ENCODE measurements around the gene ATP2B3. TPM values are rescaled to one million over a fixed set of nuclear protein-coding genes. Genes with fewer than 3 reads are reported as not detected.

Gene ATP2B3
- total RNA-seq, 2 donors from 2014 or later = not detected

GRCh38 chrX:153494061-153494460 is 23.4 kb upstream of the ATP2B3 start:
- Mint-ChIP-seq H3K27ac (no peak overlapping the region), H3K4me3 (no peak overlapping the region), H3K36me3 (ENCODE audit: low read depth) (no peaks in the 10 kb centered on the region), H3K4me1 (no peaks in the 10 kb centered on the region), H3K27me3 (no peaks in the 10 kb centered on the region)
- ATAC-seq (no peak), DNase-seq (no peak)
- H3K9me3 ChIP-seq (ENCODE audit: control insufficient read depth, low read length, poor library complexity, severe bottlenecking) = no peaks in the 10 kb centered on the region

GRCh38 chrX:153494541-153495361 is 22.7 kb upstream of the ATP2B3 start, which contains the start of gene BGN:
Gene BGN (plus strand): TSS chrX:153494980. CDS start chrX:153504632, 9,652 bp downstream.
- Mint-ChIP-seq H3K36me3 (ENCODE audit: low read depth) (no peaks in the 10 kb centered on the region), H3K27ac (no peak within 1 kb of the TSS), H3K4me1 (no peaks in the 10 kb centered on the region), H3K27me3 (no peaks in the 10 kb centered on the region), H3K4me3 (no peak within 1 kb of the TSS)
- no peak for ATAC-seq
- no peaks in the 10 kb centered on the region for H3K9me3 ChIP-seq (ENCODE audit: control insufficient read depth, low read length, poor library complexity, severe bottlenecking)
- no peak for DNase-seq

- no peaks in the 10 kb centered on the region for H3K36me3 Mint-ChIP-seq (ENCODE audit: low read depth)
- no peaks in the 10 kb centered on the region for H3K9me3 ChIP-seq (ENCODE audit: control insufficient read depth, low read length, poor library complexity, severe bottlenecking)
- no peak overlapping the region for H3K27ac Mint-ChIP-seq
- ATAC-seq (no peak), DNase-seq (no peak)
- no peaks in the 10 kb centered on the region for H3K4me1 Mint-ChIP-seq
- no peaks in the 10 kb centered on the region for H3K27me3 Mint-ChIP-seq
- no peak overlapping the region for H3K4me3 Mint-ChIP-seq
Observed at GRCh38 chrX:153495362-153495751, 22.1 kb upstream of the ATP2B3 start.

GRCh38 chrX:153495903-153496589 is 21.4 kb upstream of the ATP2B3 start:
- Mint-ChIP-seq H3K27ac (no peak overlapping the region), H3K4me3 (no peak overlapping the region), H3K36me3 (ENCODE audit: low read depth) (no peaks in the 10 kb centered on the region), H3K27me3 (no peaks in the 10 kb centered on the region), H3K4me1 (no peaks in the 10 kb centered on the region)
- H3K9me3 ChIP-seq (ENCODE audit: control insufficient read depth, low read length, poor library complexity, severe bottlenecking) = no peaks in the 10 kb centered on the region
- ATAC-seq (no peak), DNase-seq (no peak)

GRCh38 chrX:153496590-153496959 is 20.9 kb upstream of the ATP2B3 start:
- DNase-seq = no peak
- no peak overlapping the region for H3K27ac Mint-ChIP-seq

GRCh38 chrX:153498453-153498852 is 19.0 kb upstream of the ATP2B3 start:
- H3K4me1 Mint-ChIP-seq = no peaks in the 10 kb centered on the region
- no peak overlapping the region for H3K4me3 Mint-ChIP-seq
- DNase-seq (no peak), ATAC-seq (no peak)
- no peak overlapping the region for H3K27ac Mint-ChIP-seq
- H3K27me3 Mint-ChIP-seq = no peaks in the 10 kb centered on the region
- no peaks in the 10 kb centered on the region for H3K9me3 ChIP-seq (ENCODE audit: control insufficient read depth, low read length, poor library complexity, severe bottlenecking)
- no peaks in the 10 kb centered on the region for H3K36me3 Mint-ChIP-seq (ENCODE audit: low read depth)

More at GRCh38 chrX:153496590-153496959, 20.9 kb upstream of the ATP2B3 start:
- ATAC-seq = no peak
- Mint-ChIP-seq H3K27me3 (no peaks in the 10 kb centered on the region), H3K4me1 (no peaks in the 10 kb centered on the region), H3K36me3 (ENCODE audit: low read depth) (no peaks in the 10 kb centered on the region), H3K4me3 (no peak overlapping the region)
- H3K9me3 ChIP-seq (ENCODE audit: control insufficient read depth, low read length, poor library complexity, severe bottlenecking) = no peaks in the 10 kb centered on the region

GRCh38 chrX:153499341-153499740 is 18.1 kb upstream of the ATP2B3 start:
- Mint-ChIP-seq H3K27me3 (no peaks in the 10 kb centered on the region), H3K36me3 (ENCODE audit: low read depth) (no peaks in the 10 kb centered on the region), H3K27ac (no peak overlapping the region), H3K4me1 (no peaks in the 10 kb centered on the region), H3K4me3 (no peak overlapping the region)
- no peaks in the 10 kb centered on the region for H3K9me3 ChIP-seq (ENCODE audit: control insufficient read depth, low read length, poor library complexity, severe bottlenecking)
- DNase-seq = no peak
- ATAC-seq = no peak

GRCh38 chrX:153499876-153500275 is 17.6 kb upstream of the ATP2B3 start:
- ATAC-seq = no peak
- Mint-ChIP-seq H3K4me3 (no peak overlapping the region), H3K27me3 (no peaks in the 10 kb centered on the region), H3K36me3 (ENCODE audit: low read depth) (no peaks in the 10 kb centered on the region), H3K4me1 (no peaks in the 10 kb centered on the region), H3K27ac (no peak overlapping the region)
- no peaks in the 10 kb centered on the region for H3K9me3 ChIP-seq (ENCODE audit: control insufficient read depth, low read length, poor library complexity, severe bottlenecking)
- DNase-seq = no peak

- H3K27me3 Mint-ChIP-seq = no peaks in the 10 kb centered on the region
- no peak overlapping the region for H3K4me3 Mint-ChIP-seq
- H3K9me3 ChIP-seq (ENCODE audit: control insufficient read depth, low read length, poor library complexity, severe bottlenecking) = no peaks in the 10 kb centered on the region
- DNase-seq = no peak
- no peaks in the 10 kb centered on the region for H3K4me1 Mint-ChIP-seq
- H3K27ac Mint-ChIP-seq = no peak overlapping the region
- no peak for ATAC-seq
- no peaks in the 10 kb centered on the region for H3K36me3 Mint-ChIP-seq (ENCODE audit: low read depth)
Observed at GRCh38 chrX:153500676-153501280, 16.7 kb upstream of the ATP2B3 start.

GRCh38 chrX:153501530-153501929 is 15.9 kb upstream of the ATP2B3 start:
- H3K27me3 Mint-ChIP-seq = no peaks in the 10 kb centered on the region
- no peaks in the 10 kb centered on the region for H3K36me3 Mint-ChIP-seq (ENCODE audit: low read depth)
- ATAC-seq (no peak), DNase-seq (no peak)
- H3K4me3 Mint-ChIP-seq = no peak overlapping the region
- no peak overlapping the region for H3K27ac Mint-ChIP-seq
- H3K4me1 Mint-ChIP-seq = no peaks in the 10 kb centered on the region
- no peaks in the 10 kb centered on the region for H3K9me3 ChIP-seq (ENCODE audit: control insufficient read depth, low read length, poor library complexity, severe bottlenecking)

- H3K27me3 Mint-ChIP-seq = no peaks in the 10 kb centered on the region
- no peaks in the 10 kb centered on the region for H3K4me1 Mint-ChIP-seq
- no peak overlapping the region for H3K4me3 Mint-ChIP-seq
- ATAC-seq = no peak
- H3K9me3 ChIP-seq (ENCODE audit: control insufficient read depth, low read length, poor library complexity, severe bottlenecking) = no peaks in the 10 kb centered on the region
- no peak for DNase-seq
- H3K36me3 Mint-ChIP-seq (ENCODE audit: low read depth) = no peaks in the 10 kb centered on the region
- no peak overlapping the region for H3K27ac Mint-ChIP-seq
Observed at GRCh38 chrX:153502131-153502530, 15.3 kb upstream of the ATP2B3 start.

GRCh38 chrX:153502796-153503195 is 14.6 kb upstream of the ATP2B3 start:
- no peak overlapping the region for H3K4me3 Mint-ChIP-seq
- no peaks in the 10 kb centered on the region for H3K4me1 Mint-ChIP-seq
- DNase-seq = no peak
- ATAC-seq = no peak
- no peaks in the 10 kb centered on the region for H3K36me3 Mint-ChIP-seq (ENCODE audit: low read depth)
- H3K27ac Mint-ChIP-seq = no peak overlapping the region
- H3K27me3 Mint-ChIP-seq = no peaks in the 10 kb centered on the region
- no peaks in the 10 kb centered on the region for H3K9me3 ChIP-seq (ENCODE audit: control insufficient read depth, low read length, poor library complexity, severe bottlenecking)

- DNase-seq (no peak), ATAC-seq (no peak)
- no peaks in the 10 kb centered on the region for H3K9me3 ChIP-seq (ENCODE audit: control insufficient read depth, low read length, poor library complexity, severe bottlenecking)
- H3K4me3 Mint-ChIP-seq = no peak overlapping the region
- H3K4me1 Mint-ChIP-seq = no peaks in the 10 kb centered on the region
- H3K36me3 Mint-ChIP-seq (ENCODE audit: low read depth) = no peaks in the 10 kb centered on the region
- H3K27ac Mint-ChIP-seq = no peak overlapping the region
- no peaks in the 10 kb centered on the region for H3K27me3 Mint-ChIP-seq
Observed at GRCh38 chrX:153504445-153505016, 12.9 kb upstream of the ATP2B3 start.

Measured in T-helper 17 cell (primary cell).